SK-N-SH (cell line): Measurements from ENCODE around the gene BORCS5. TPM values are rescaled to one million over a fixed set of nuclear protein-coding genes. Genes with fewer than 3 reads are reported as not detected.

Experiments
- CTCF ChIA-PET: fragments of 300-600, 350-600 bp; formaldehyde crosslinking; extraction: SDS; loops from one replicate; lab custom pipeline; 2021; lab: Yijun Ruan, JAX
- POLR2A ChIA-PET: fragments of 350-600 bp; sonication (Branson Sonifier 250); formaldehyde crosslinking; extraction: SDS; loops from one replicate; lab custom pipeline; 2020; ENCODE audit warnings: antibody characterized with exemption, inconsistent platforms; lab: Yijun Ruan, JAX
- DNase-seq: peaks from one replicate; pipeline ENCODE4 v3.0.0; 2012
- H2AFZ ChIP-seq: fragments of 200-600 bp; sonication (generic); 2 replicates; pipeline ENCODE4 v1.8.1; 2016; ENCODE audit warnings: antibody characterized with exemption, mild to moderate bottlenecking, low read depth
- H3F3A ChIP-seq: fragments of 200-600 bp; sonication (generic); replicated peaks from 2 replicates; pipeline ENCODE3; 2016; ENCODE audit warnings: antibody characterized with exemption, mild to moderate bottlenecking; ENCODE audit not compliant: insufficient read depth
- H3K27ac ChIP-seq, 2 experiments: fragments of 200-500 bp in 1 of 2; fragments of 200-600 bp in 1 of 2; sonication (Bioruptor generic) in 1 of 2; sonication (generic), shearing (Covaris generic) in 1 of 2; 2 replicates each; pipeline versions ENCODE4 v1.5.1 to v1.6.1; 2014 to 2016; ENCODE audit warnings: low read depth in 2 of 2, inconsistent platforms in 1 of 2, low read length in 1 of 2, mild to moderate bottlenecking in 1 of 2, mixed read lengths in 1 of 2
- H3K27me3 ChIP-seq: fragments of 200-600 bp; sonication (generic), shearing (Covaris generic); 2 replicates; pipeline ENCODE4 v1.6.1; 2016; ENCODE audit warnings: mixed run types; ENCODE audit not compliant: insufficient read depth
- H3K36me3 ChIP-seq, 2 experiments: fragments of 200-500 bp in 1 of 2; fragments of 200-600 bp in 1 of 2; sonication (Bioruptor generic) in 1 of 2; sonication (generic) in 1 of 2; replicated peaks in 1 of 2; 2 replicates each; pipeline versions ENCODE3 to v1.5.1; 2014 to 2016; ENCODE audit warnings: low read length in 1 of 2, mild to moderate bottlenecking in 1 of 2; ENCODE audit not compliant: insufficient read depth in 2 of 2, control insufficient read depth in 1 of 2
- H3K4me1 ChIP-seq, 2 experiments: fragments of 200-500 bp in 1 of 2; fragments of 200-600 bp in 1 of 2; sonication (Bioruptor generic) in 1 of 2; sonication (generic), shearing (Covaris generic) in 1 of 2; 2 replicates each; pipeline versions ENCODE4 v1.5.1 to v1.6.1; 2014 to 2016; ENCODE audit warnings: low read depth in 1 of 2, low read length in 1 of 2, mixed run types in 1 of 2; ENCODE audit not compliant: insufficient read depth in 2 of 2, control insufficient read depth in 1 of 2
- H3K4me2 ChIP-seq: fragments of 200-600 bp; sonication (generic), shearing (Covaris generic); 2 replicates; pipeline ENCODE4 v1.6.1; 2017; ENCODE audit warnings: mixed run types
- H3K4me3 ChIP-seq, 2 experiments: fragments of 200-500 bp in 1 of 2; fragments of 200-600 bp in 1 of 2; sonication (Bioruptor generic) in 1 of 2; sonication (generic), shearing (Covaris generic) in 1 of 2; 2 replicates each; pipeline versions ENCODE4 v1.5.1 to v1.8.1; 2014 to 2016; ENCODE audit warnings: low read depth in 2 of 2, inconsistent platforms in 1 of 2, low read length in 1 of 2, mild to moderate bottlenecking in 1 of 2, mixed read lengths in 1 of 2, moderate library complexity in 1 of 2
- H3K79me2 ChIP-seq: fragments of 200-600 bp; sonication (generic); 2 replicates; pipeline ENCODE4 v1.8.1; 2017; ENCODE audit warnings: mild to moderate bottlenecking; ENCODE audit not compliant: insufficient read depth
- H3K9ac ChIP-seq: fragments of 200-600 bp; sonication (generic); 2 replicates; pipeline ENCODE4 v1.6.1; 2017; ENCODE audit warnings: mixed run types
- H3K9me2 ChIP-seq: fragments of 200-600 bp; sonication (generic); 2 replicates; pipeline ENCODE4 v1.6.1; 2017; ENCODE audit warnings: mixed run types
- H3K9me3 ChIP-seq: fragments of 200-600 bp; sonication (generic); 2 replicates; pipeline ENCODE4 v1.6.1; 2017; ENCODE audit warnings: mixed run types, mild to moderate bottlenecking, moderate library complexity
- H4K20me1 ChIP-seq: fragments of 200-600 bp; sonication (generic); 2 replicates; pipeline ENCODE4 v1.6.1; 2017; ENCODE audit warnings: mild to moderate bottlenecking, mixed run types; ENCODE audit not compliant: insufficient read depth
- CHD2 ChIP-seq: fragments of 150-350 bp; IDR thresholded peaks from 2 replicates; pipeline ENCODE4 v1.6.1; 2018; ENCODE audit warnings: low read length; ENCODE audit not compliant: partially characterized antibody
- ELF1 ChIP-seq: IDR thresholded peaks from 2 replicates; pipeline ENCODE4 v1.4.0; 2012
- EP300 ChIP-seq, 2 experiments: IDR thresholded peaks; 2 replicates each; pipeline versions ENCODE4 v1.4.0 to v1.6.1; 2012; ENCODE audit warnings: borderline replicate concordance in 1 of 2, low read depth in 1 of 2, low read length in 1 of 2
- FOSL2 ChIP-seq: IDR thresholded peaks from 2 replicates; pipeline ENCODE4 v1.4.0; 2012; ENCODE audit warnings: low read depth, mild to moderate bottlenecking, moderate library complexity, borderline replicate concordance
- FOXJ3 ChIP-seq: sonication (generic); formaldehyde crosslinking; IDR thresholded peaks from 2 replicates; pipeline ENCODE4 v1.5.1; 2020; ENCODE audit warnings: mild to moderate bottlenecking, missing genetic modification reagents
- FOXM1 ChIP-seq: IDR thresholded peaks from 2 replicates; pipeline ENCODE4 v1.4.0; 2012; ENCODE audit warnings: low read depth, mild to moderate bottlenecking
- GATA2 ChIP-seq: sonication (generic); formaldehyde crosslinking; IDR thresholded peaks from 2 replicates; pipeline ENCODE4 v1.5.0; 2020; ENCODE audit warnings: mild to moderate bottlenecking, missing genetic modification reagents
- JUND ChIP-seq: IDR thresholded peaks from 2 replicates; pipeline ENCODE4 v1.4.0; 2012
- MEF2A ChIP-seq: IDR thresholded peaks from 2 replicates; pipeline ENCODE4 v1.4.0; 2012; ENCODE audit warnings: low read depth, borderline replicate concordance
- NFIC ChIP-seq: IDR thresholded peaks from 2 replicates; pipeline ENCODE4 v1.4.0; 2012; ENCODE audit warnings: borderline replicate concordance
- NRF1 ChIP-seq: IDR thresholded peaks from 2 replicates; pipeline ENCODE4 v1.6.1; 2012; ENCODE audit warnings: low read depth, mild to moderate bottlenecking, low read length
- POLR2AphosphoS5 ChIP-seq: IDR thresholded peaks from 2 replicates; pipeline ENCODE4 v1.6.1; 2012; ENCODE audit warnings: low read depth, low read length
- RCOR1 ChIP-seq: fragments of 150-350 bp; IDR thresholded peaks from 2 replicates; pipeline ENCODE4 v1.6.1; 2017; ENCODE audit warnings: antibody characterized with exemption, low read length
- RFX5 ChIP-seq: IDR thresholded peaks from 2 replicates; pipeline ENCODE4 v1.6.1; 2012; ENCODE audit warnings: mild to moderate bottlenecking, improper control_type of control experiment, low read length
- RXRA ChIP-seq: IDR thresholded peaks from 2 replicates; pipeline ENCODE4 v1.4.0; 2012; ENCODE audit warnings: low read depth, mild to moderate bottlenecking, borderline replicate concordance
- TAF1 ChIP-seq: IDR thresholded peaks from 2 replicates; pipeline ENCODE4 v1.6.1; 2012; ENCODE audit warnings: low read depth, mild to moderate bottlenecking, low read length, moderate library complexity, borderline replicate concordance
- TEAD4 ChIP-seq: IDR thresholded peaks from 2 replicates; pipeline ENCODE4 v1.4.0; 2012; ENCODE audit warnings: mild to moderate bottlenecking, borderline replicate concordance; ENCODE audit not compliant: insufficient read depth
- YY1 ChIP-seq: IDR thresholded peaks from 2 replicates; pipeline ENCODE4 v1.4.0; 2012; ENCODE audit warnings: low read depth, mild to moderate bottlenecking
- WGBS: methylation state at CpG from one replicate; pipeline ENCODE4 v1.1.6; 2017; ENCODE audit warnings: low lambda C conversion rate; 5-methylcytosine and 5-hydroxymethylcytosine counted together
- polyA plus RNA-seq, 3 experiments: library from polyadenylated mRNA; depleted of rRNA; stranded (reverse); fragments of >200 nt; gene quantifications; 2 replicates each; pipeline ENCODE4 v1.2.3, GENCODE V29; 2012
- TF ChIP-seq, protein P1 (sequence below): fragments of 150-350 bp; IDR thresholded peaks from 2 replicates; pipeline ENCODE4 v1.6.1; 2016; ENCODE audit warnings: mild to moderate bottlenecking, low read depth, low read length
- TF ChIP-seq, protein P2 (sequence below): IDR thresholded peaks from 2 replicates; pipeline ENCODE4 v1.6.1; 2012; ENCODE audit warnings: mild to moderate bottlenecking, low read depth, low read length, moderate library complexity
- TF ChIP-seq, protein P3 (sequence below): IDR thresholded peaks from 2 replicates; pipeline ENCODE4 v1.4.0; 2012; ENCODE audit warnings: low read depth, borderline replicate concordance

Gene BORCS5
- polyA plus RNA-seq, 1 of the 3 experiments (the other 2 are of a cell fraction) = 16.3 TPM

DNA sequence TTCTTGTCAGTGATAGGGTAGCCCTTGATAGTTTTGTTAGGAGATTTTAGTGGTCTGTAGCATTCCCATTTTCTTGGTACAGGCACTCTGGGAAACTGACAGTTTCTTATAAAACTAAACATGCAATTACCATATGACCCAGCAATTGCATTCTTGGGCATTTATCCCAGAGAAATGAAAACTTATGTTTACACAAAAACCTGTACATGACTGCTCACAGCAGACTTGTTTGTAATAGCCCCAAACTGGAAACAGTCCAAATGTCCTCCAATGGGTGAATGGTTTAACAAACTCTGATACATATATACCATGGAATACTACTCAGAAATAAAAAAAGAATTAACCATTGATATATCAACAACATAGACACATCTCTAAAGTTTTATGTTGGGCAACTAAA is 75.5 kb downstream of the BORCS5 start:
- no peaks in the 10 kb centered on the region for H3K9me2 ChIP-seq
- H3K79me2 ChIP-seq = no peaks in the 10 kb centered on the region
- TF ChIP-seq EP300 (IDR thresholded peaks at IDR 0.05; ENCODE audit: borderline replicate concordance in 1 of 2, low read depth in 1 of 2, low read length in 1 of 2) = no peak
- TF ChIP-seq, protein P1, sequence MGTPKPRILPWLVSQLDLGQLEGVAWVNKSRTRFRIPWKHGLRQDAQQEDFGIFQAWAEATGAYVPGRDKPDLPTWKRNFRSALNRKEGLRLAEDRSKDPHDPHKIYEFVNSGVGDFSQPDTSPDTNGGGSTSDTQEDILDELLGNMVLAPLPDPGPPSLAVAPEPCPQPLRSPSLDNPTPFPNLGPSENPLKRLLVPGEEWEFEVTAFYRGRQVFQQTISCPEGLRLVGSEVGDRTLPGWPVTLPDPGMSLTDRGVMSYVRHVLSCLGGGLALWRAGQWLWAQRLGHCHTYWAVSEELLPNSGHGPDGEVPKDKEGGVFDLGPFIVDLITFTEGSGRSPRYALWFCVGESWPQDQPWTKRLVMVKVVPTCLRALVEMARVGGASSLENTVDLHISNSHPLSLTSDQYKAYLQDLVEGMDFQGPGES = no peak
- TF ChIP-seq FOSL2 = no peak
- no peak for TF ChIP-seq RXRA
- TF ChIP-seq RFX5 = no peak
- TF ChIP-seq NRF1 = no peak
- TF ChIP-seq FOXJ3 (CRISPR knock-in tag) = no peak
- H3F3A ChIP-seq = no peaks in the 10 kb centered on the region
- H3K9me3 ChIP-seq = no peaks in the 10 kb centered on the region
- H4K20me1 ChIP-seq = no peaks in the 10 kb centered on the region
- no peak overlapping the region for H3K9ac ChIP-seq
- no peak for DNase-seq
- peaks cover 4 to 7% of the 10 kb centered on the region in 2 experiments for H3K36me3 ChIP-seq
- POLR2A ChIA-PET = no interaction called here
- no peak overlapping the region for H3K4me2 ChIP-seq
- CTCF ChIA-PET = no interaction called here
- peak overlapping the region in 1 of 2 experiments; percentile 7; a peak in 1 of 4 replicates for H3K27ac ChIP-seq
- H2AFZ ChIP-seq = no peak overlapping the region
- no peak overlapping the region for H3K4me3 ChIP-seq
- peaks cover 10 to 12% of the 10 kb centered on the region in 2 experiments for H3K4me1 ChIP-seq
- H3K27me3 ChIP-seq = no peaks in the 10 kb centered on the region

DNA sequence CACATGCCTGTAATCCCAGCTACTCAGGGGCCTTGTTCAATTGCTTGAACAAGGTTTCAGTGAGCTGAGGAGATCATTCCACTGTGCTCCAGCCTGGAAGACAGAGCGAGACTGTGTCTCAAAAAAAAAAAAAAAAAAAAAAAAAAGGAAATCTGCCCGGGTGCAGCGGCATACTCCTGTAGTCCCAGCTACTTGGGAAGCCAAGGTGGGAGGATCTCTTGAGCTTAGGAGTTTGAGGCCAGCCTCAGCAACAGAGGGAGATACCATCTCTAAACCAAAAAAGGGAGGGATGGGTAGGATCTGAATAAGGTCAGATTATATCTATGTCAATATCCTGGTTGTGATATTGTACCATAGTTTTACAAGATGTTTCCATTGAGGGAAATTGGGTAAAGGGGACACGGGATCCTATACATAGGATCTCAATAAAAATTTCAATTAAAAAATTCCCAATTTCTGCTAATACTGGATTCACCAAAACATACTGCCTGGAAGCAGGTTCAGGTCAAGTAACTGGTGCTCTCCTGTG is 76.4 kb downstream of the BORCS5 start:
- no peak overlapping the region for H2AFZ ChIP-seq
- peaks cover 4 to 7% of the 10 kb centered on the region in 2 experiments for H3K36me3 ChIP-seq
- DNase-seq = no peak
- no peaks in the 10 kb centered on the region for H3K9me2 ChIP-seq
- no peaks in the 10 kb centered on the region for H3F3A ChIP-seq
- WGBS = 97% methylated on average over 4 of the region's 4 CpGs
- peaks cover 10 to 12% of the 10 kb centered on the region in 2 experiments for H3K4me1 ChIP-seq
- no peaks in the 10 kb centered on the region for H3K27me3 ChIP-seq
- H3K4me2 ChIP-seq = no peak overlapping the region
- H3K4me3 ChIP-seq = no peak overlapping the region
- no peaks in the 10 kb centered on the region for H3K9me3 ChIP-seq
- ChIA-PET CTCF (interaction anchor here (1.1 kb wide), 1 partner anchor 67 kb away, joined by 3 read pairs; no protein-coding TSS in a partner anchor), POLR2A (no interaction called here)
- TF ChIP-seq CHD2 (no peak), JUND (no peak), GATA2 (CRISPR knock-in tag) (no peak), NRF1 (no peak), POLR2AphosphoS5 (no peak), EP300 (IDR thresholded peaks at IDR 0.05; ENCODE audit: borderline replicate concordance in 1 of 2, low read depth in 1 of 2, low read length in 1 of 2) (no peak), TEAD4 (no peak), FOXM1 (no peak), NFIC (no peak), MEF2A (no peak), RCOR1 (no peak), ELF1 (no peak), YY1 (no peak), FOXJ3 (CRISPR knock-in tag) (no peak), TAF1 (no peak)
- TF ChIP-seq, protein P1 = no peak
- TF ChIP-seq, protein P2, sequence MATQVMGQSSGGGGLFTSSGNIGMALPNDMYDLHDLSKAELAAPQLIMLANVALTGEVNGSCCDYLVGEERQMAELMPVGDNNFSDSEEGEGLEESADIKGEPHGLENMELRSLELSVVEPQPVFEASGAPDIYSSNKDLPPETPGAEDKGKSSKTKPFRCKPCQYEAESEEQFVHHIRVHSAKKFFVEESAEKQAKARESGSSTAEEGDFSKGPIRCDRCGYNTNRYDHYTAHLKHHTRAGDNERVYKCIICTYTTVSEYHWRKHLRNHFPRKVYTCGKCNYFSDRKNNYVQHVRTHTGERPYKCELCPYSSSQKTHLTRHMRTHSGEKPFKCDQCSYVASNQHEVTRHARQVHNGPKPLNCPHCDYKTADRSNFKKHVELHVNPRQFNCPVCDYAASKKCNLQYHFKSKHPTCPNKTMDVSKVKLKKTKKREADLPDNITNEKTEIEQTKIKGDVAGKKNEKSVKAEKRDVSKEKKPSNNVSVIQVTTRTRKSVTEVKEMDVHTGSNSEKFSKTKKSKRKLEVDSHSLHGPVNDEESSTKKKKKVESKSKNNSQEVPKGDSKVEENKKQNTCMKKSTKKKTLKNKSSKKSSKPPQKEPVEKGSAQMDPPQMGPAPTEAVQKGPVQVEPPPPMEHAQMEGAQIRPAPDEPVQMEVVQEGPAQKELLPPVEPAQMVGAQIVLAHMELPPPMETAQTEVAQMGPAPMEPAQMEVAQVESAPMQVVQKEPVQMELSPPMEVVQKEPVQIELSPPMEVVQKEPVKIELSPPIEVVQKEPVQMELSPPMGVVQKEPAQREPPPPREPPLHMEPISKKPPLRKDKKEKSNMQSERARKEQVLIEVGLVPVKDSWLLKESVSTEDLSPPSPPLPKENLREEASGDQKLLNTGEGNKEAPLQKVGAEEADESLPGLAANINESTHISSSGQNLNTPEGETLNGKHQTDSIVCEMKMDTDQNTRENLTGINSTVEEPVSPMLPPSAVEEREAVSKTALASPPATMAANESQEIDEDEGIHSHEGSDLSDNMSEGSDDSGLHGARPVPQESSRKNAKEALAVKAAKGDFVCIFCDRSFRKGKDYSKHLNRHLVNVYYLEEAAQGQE = no peak
- TF ChIP-seq, protein P3, sequence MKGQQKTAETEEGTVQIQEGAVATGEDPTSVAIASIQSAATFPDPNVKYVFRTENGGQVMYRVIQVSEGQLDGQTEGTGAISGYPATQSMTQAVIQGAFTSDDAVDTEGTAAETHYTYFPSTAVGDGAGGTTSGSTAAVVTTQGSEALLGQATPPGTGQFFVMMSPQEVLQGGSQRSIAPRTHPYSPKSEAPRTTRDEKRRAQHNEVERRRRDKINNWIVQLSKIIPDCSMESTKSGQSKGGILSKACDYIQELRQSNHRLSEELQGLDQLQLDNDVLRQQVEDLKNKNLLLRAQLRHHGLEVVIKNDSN = no peak
- H3K27ac ChIP-seq = peak overlapping the region in 1 of 2 experiments; percentile 41; a peak in 2 of 4 replicates
- no peaks in the 10 kb centered on the region for H3K79me2 ChIP-seq
- no peaks in the 10 kb centered on the region for H4K20me1 ChIP-seq
- no peak overlapping the region for H3K9ac ChIP-seq
